PFSK-1 (cell line): ENCODE measurements around the gene ZCCHC14.

ENCODE experiments used
- FOXP2 ChIP-seq: optimal IDR thresholded peaks from 2 replicates; pipeline ENCODE3; 2011; ENCODE audit warnings: borderline replicate concordance, control low read depth, inconsistent platforms; ENCODE audit not compliant: insufficient read depth; ENCODE audit errors: extremely low read length, extremely low read depth
- POLR2AphosphoS5 ChIP-seq: IDR thresholded peaks from 2 replicates; pipeline ENCODE4 v1.6.1; 2012; ENCODE audit warnings: low read depth, mild to moderate bottlenecking, control low read depth, low read length, moderate library complexity
- REST ChIP-seq, 2 experiments: IDR thresholded peaks; 2 replicates each; pipeline versions ENCODE4 v1.6.1 to v1.8.0; 2011 to 2012; ENCODE audit warnings: low read depth in 2 of 2, low read length in 2 of 2, control low read depth in 1 of 2, inconsistent platforms in 1 of 2, mild to moderate bottlenecking in 1 of 2, moderate library complexity in 1 of 2; ENCODE audit not compliant: insufficient read depth in 1 of 2
- SIN3A ChIP-seq: IDR thresholded peaks from 2 replicates; pipeline ENCODE4 v1.6.1; 2012; ENCODE audit warnings: mild to moderate bottlenecking, low read length, moderate library complexity, borderline replicate concordance; ENCODE audit not compliant: insufficient read depth
- TAF1 ChIP-seq: IDR thresholded peaks from 2 replicates; pipeline ENCODE4 v1.6.1; 2012; ENCODE audit warnings: low read length, control low read depth, borderline replicate concordance; ENCODE audit not compliant: insufficient read depth

The ZCCHC14 gene

GRCh38 chr16:87437327-87437726 lies 55.5 kb downstream of the ZCCHC14 start:
- TF ChIP-seq POLR2AphosphoS5 (no peak), TAF1 (no peak), REST (IDR thresholded peaks at IDR 0.05; ENCODE audit: insufficient read depth in 1 of 2, low read depth in 2 of 2, low read length in 2 of 2) (no peak), FOXP2 (no peak), SIN3A (no peak)

GRCh38 chr16:87436225-87437172 lies 56.3 kb downstream of the ZCCHC14 start:
- TF ChIP-seq TAF1 (no peak), REST (IDR thresholded peaks at IDR 0.05; ENCODE audit: insufficient read depth in 1 of 2, low read depth in 2 of 2, low read length in 2 of 2) (no peak), FOXP2 (no peak)

- no peak for TF ChIP-seq POLR2AphosphoS5
- no peak for TF ChIP-seq SIN3A
- no peak for TF ChIP-seq REST (IDR thresholded peaks at IDR 0.05; ENCODE audit: insufficient read depth in 1 of 2, low read depth in 2 of 2, low read length in 2 of 2)
- no peak for TF ChIP-seq TAF1
- TF ChIP-seq FOXP2 = no peak
Observed at GRCh38 chr16:87435372-87436224, 57.2 kb downstream of the ZCCHC14 start.

GRCh38 chr16:87434146-87434667 lies 58.6 kb downstream of the ZCCHC14 start:
- no peak for TF ChIP-seq REST (IDR thresholded peaks at IDR 0.05; ENCODE audit: insufficient read depth in 1 of 2, low read depth in 2 of 2, low read length in 2 of 2)
- TF ChIP-seq FOXP2 = no peak
- TF ChIP-seq TAF1 = no peak
- TF ChIP-seq SIN3A = no peak
- TF ChIP-seq POLR2AphosphoS5 = no peak
